RWPE2 (cell line): ENCODE measurements around the gene ROR2.

Experiments
- ATAC-seq: fragments of 200-7000 bp; cut with Tn5 transposase; 3 replicates; pipeline ENCODE4 v1.9.1; 2021; ENCODE audit warnings: low read depth
- DNase-seq: peaks from one replicate; pipeline ENCODE4 v3.0.0-alpha.2; 2020; ENCODE audit warnings: low spot score
- H3K27ac ChIP-seq: fragments of 450-650 bp; 2 replicates; pipeline ENCODE4 v1.5.1; 2017; ENCODE audit warnings: mild to moderate bottlenecking; ENCODE audit not compliant: poor library complexity, severe bottlenecking
- H3K27me3 ChIP-seq: fragments of 250-450 bp; sonication (Bioruptor Pico); 2 replicates; pipeline ENCODE4 v1.5.1; 2021; ENCODE audit warnings: mild to moderate bottlenecking, moderate library complexity; ENCODE audit not compliant: insufficient read depth, poor library complexity, severe bottlenecking
- H3K36me3 ChIP-seq: fragments of 250-450 bp; sonication (Bioruptor Pico); 2 replicates; pipeline ENCODE4 v1.5.1; 2020; ENCODE audit warnings: low read depth, mild to moderate bottlenecking, moderate library complexity
- H3K4me1 ChIP-seq: fragments of 250-450 bp; sonication (Bioruptor Pico); 2 replicates; pipeline ENCODE4 v1.5.1; 2021; ENCODE audit warnings: mild to moderate bottlenecking, moderate library complexity; ENCODE audit not compliant: insufficient read depth, poor library complexity, severe bottlenecking
- H3K4me3 ChIP-seq: fragments of 250-450 bp; sonication (Bioruptor Pico); 2 replicates; pipeline ENCODE4 v1.5.1; 2021; ENCODE audit warnings: mild to moderate bottlenecking, moderate library complexity; ENCODE audit not compliant: severe bottlenecking
- H3K9me3 ChIP-seq: fragments of 250-450 bp; sonication (Bioruptor Pico); 2 replicates; pipeline ENCODE4 v1.5.1; 2021; ENCODE audit warnings: mild to moderate bottlenecking, moderate library complexity; ENCODE audit not compliant: severe bottlenecking
- TF ChIP-seq, protein P1 (sequence below): fragments of 450-650 bp; IDR thresholded peaks from one replicate; pipeline ENCODE4 v1.5.1; 2017; ENCODE audit warnings: mild to moderate bottlenecking, moderate library complexity; ENCODE audit not compliant: poor library complexity, severe bottlenecking

ROR2 gene

DNA sequence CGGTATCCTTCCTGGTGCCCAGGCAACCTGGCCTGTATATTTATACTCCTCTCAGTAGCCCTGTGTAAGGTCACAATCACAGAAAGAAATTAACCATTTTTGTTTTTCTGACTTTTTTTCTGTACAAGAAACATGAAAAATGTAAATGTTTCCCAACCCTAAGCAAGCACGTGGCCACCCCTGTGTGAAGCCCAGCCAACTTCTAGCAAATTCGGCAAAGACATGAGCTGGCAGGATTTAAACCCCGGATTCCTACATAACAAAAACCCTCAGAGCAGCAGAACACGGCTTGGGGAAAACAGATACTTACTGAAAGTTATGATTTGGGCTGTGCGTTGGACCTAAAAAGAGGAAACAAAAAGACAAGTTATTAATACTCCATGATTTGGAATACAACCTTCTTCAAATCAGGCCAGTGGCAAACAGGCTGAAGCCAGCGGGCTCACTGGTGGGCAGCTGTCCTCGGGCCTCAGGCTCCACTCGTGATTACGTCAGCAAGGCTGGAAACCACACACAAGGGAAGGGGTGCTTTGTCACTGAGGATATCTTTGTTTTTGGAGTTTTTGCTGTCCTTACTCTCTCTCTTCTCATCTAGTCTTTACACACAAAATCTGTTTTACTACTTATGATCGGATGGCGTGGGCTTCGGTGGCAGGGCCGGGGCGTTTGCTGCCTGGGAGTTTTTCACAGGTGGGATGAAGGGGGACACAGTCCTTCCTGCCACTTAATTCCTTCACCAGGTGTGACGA lies 194.1 kb downstream of the ROR2 start:
- H3K4me1 ChIP-seq = no peaks in the 10 kb centered on the region
- H3K27ac ChIP-seq = no peak overlapping the region
- TF ChIP-seq, protein P1, sequence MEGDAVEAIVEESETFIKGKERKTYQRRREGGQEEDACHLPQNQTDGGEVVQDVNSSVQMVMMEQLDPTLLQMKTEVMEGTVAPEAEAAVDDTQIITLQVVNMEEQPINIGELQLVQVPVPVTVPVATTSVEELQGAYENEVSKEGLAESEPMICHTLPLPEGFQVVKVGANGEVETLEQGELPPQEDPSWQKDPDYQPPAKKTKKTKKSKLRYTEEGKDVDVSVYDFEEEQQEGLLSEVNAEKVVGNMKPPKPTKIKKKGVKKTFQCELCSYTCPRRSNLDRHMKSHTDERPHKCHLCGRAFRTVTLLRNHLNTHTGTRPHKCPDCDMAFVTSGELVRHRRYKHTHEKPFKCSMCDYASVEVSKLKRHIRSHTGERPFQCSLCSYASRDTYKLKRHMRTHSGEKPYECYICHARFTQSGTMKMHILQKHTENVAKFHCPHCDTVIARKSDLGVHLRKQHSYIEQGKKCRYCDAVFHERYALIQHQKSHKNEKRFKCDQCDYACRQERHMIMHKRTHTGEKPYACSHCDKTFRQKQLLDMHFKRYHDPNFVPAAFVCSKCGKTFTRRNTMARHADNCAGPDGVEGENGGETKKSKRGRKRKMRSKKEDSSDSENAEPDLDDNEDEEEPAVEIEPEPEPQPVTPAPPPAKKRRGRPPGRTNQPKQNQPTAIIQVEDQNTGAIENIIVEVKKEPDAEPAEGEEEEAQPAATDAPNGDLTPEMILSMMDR = no peak
- no peaks in the 10 kb centered on the region for H3K9me3 ChIP-seq
- no peak overlapping the region for H3K4me3 ChIP-seq
- no peak for DNase-seq
- no peaks in the 10 kb centered on the region for H3K36me3 ChIP-seq
- ATAC-seq = no peak
- no peaks in the 10 kb centered on the region for H3K27me3 ChIP-seq

DNA sequence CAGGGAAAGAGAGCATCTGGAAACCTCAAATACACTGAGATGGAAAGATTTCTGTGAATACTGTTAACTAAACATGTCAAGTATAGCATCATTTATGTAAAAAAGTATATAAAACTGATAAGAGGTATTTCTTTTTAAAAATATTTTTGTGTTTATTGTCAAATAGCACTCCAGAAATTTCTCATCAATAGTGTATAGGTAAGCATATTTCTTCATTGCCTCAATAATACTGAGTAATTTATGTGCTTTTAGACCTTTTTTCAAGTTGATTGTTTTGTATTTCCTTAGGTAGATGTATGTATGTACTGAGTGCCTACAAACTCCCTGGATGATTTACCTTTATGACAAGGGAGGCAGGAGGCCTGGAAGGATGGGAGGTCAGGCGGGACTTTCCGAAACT lies 196.3 kb downstream of the ROR2 start:
- no peak overlapping the region for H3K27ac ChIP-seq
- H3K9me3 ChIP-seq = no peaks in the 10 kb centered on the region
- ATAC-seq (no peak), DNase-seq (no peak)
- no peaks in the 10 kb centered on the region for H3K4me1 ChIP-seq
- no peak overlapping the region for H3K4me3 ChIP-seq
- TF ChIP-seq, protein P1 = no peak
- no peaks in the 10 kb centered on the region for H3K27me3 ChIP-seq
- H3K36me3 ChIP-seq = no peaks in the 10 kb centered on the region

DNA sequence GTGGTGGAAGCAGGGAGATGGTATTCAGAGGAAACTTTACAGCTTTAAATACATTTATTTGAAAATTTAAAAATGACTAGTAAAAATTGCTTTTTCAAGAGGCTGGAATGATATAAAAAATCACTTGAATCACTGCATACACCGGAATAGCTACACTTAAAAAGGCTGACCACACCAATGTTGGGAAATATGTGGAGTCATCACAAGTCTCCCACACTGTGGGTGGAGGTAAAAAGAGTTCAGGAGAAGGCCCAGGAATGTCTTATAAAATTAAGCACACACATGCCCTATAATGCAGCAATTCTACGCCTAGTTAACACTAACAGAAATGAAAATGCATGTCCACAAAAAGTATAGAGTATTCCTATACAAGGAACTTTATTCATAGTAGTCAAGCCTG lies 198.1 kb downstream of the ROR2 start:
- ATAC-seq (no peak), DNase-seq (no peak)
- Histone ChIP-seq H3K27ac (no peak overlapping the region), H3K9me3 (no peaks in the 10 kb centered on the region), H3K4me3 (no peak overlapping the region), H3K27me3 (no peaks in the 10 kb centered on the region), H3K36me3 (no peaks in the 10 kb centered on the region), H3K4me1 (no peaks in the 10 kb centered on the region)
- TF ChIP-seq, protein P1 = no peak

DNA sequence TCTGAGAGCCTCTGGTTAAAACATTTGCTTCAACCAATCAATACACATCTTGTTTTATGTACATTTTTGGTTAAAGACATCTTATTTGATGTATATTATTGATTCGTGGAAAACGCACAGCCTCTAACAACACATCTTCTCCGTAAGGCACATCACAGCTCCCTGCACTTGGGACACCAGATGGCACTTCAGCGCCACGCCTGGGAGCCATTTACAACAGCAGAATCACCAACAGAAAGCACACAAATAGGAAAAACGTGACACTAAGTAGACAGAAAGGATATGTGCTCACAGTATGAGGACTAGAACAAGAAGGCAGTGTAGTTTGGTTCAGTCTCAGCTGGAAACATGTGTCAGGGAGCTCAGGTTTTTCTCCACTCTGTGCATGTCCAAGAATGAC lies 199.7 kb downstream of the ROR2 start:
- Histone ChIP-seq H3K27me3 (no peaks in the 10 kb centered on the region), H3K27ac (no peak overlapping the region), H3K9me3 (no peaks in the 10 kb centered on the region), H3K4me1 (no peaks in the 10 kb centered on the region), H3K36me3 (no peaks in the 10 kb centered on the region), H3K4me3 (no peak overlapping the region)
- DNase-seq (no peak), ATAC-seq (no peak)
- TF ChIP-seq, protein P1 = no peak

DNA sequence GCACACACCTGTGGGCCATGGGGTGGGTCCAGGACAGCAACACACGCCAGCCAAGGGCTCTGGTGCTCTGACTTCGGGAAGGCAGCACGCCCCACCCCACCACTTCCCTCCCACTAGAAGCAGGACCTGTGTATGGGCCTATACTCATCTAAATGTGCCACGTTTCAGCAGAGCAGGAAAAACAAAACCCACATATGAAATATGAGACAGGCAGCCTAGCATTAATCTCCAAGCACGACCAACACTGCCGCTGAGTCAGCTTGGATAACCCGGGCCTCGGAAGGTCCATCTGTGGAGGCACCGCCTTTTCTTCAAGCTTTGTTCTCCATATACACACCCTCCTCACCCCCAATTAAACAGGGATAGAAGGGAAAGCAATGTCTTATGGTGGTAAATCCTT lies 203.1 kb downstream of the ROR2 start:
- DNase-seq = no peak
- Histone ChIP-seq H3K27me3 (no peaks in the 10 kb centered on the region), H3K4me3 (no peak overlapping the region), H3K9me3 (no peaks in the 10 kb centered on the region), H3K36me3 (no peaks in the 10 kb centered on the region), H3K27ac (no peak overlapping the region), H3K4me1 (no peaks in the 10 kb centered on the region)
- TF ChIP-seq, protein P1 = no peak
- ATAC-seq = peak; percentile 38; the same call in 2 of the 3 replicates
